Heart left ventricle (tissue), 16 donors: ENCODE measurements around the gene PPP2R5D. TPM values are rescaled to one million over a fixed set of nuclear protein-coding genes. Genes with fewer than 3 reads are reported as not detected.

Source experiments
- ATAC-seq, 4 donors: fragments of 200-7000 bp; cut with Tn5 transposase; one replicate each; pipeline ENCODE4 v1.9.1; 2020 to 2022; ENCODE audit warnings: moderate library complexity in 4 of 4, mild to moderate bottlenecking in 3 of 4, moderate number of reproducible peaks in 1 of 4
- DNase-seq, 5 donors: peaks; one replicate each; pipeline ENCODE4 v3.0.0-alpha.2; 2020
- H3K27ac ChIP-seq, 12 donors: fragments of 200-600 bp; sonication (generic) in 4 of 12; one replicate each; pipeline versions ENCODE4 v1.5.0 to v1.8.0; 2016 to 2022; ENCODE audit warnings: mild to moderate bottlenecking in 2 of 12
- H3K27me3 ChIP-seq, 9 donors: fragments of 200-600 bp; sonication (generic) in 2 of 9; one replicate each; pipeline versions ENCODE4 v1.5.1 to v1.8.0; 2016 to 2022; ENCODE audit warnings: mild to moderate bottlenecking in 3 of 9
- H3K36me3 ChIP-seq, 9 donors: fragments of 200-600 bp; sonication (generic) in 2 of 9; one replicate each; pipeline versions ENCODE4 v1.5.0 to v1.8.0; 2018 to 2022; ENCODE audit warnings: mild to moderate bottlenecking in 2 of 9
- H3K4me1 ChIP-seq, 12 donors: fragments of 200-600 bp; sonication (generic) in 4 of 12; one replicate each; pipeline versions ENCODE4 v1.5.0 to v1.8.0; 2016 to 2022; ENCODE audit warnings: mild to moderate bottlenecking in 3 of 12
- H3K4me3 ChIP-seq, 12 donors: fragments of 200-600 bp; sonication (generic) in 4 of 12; one replicate each; pipeline versions ENCODE4 v1.5.0 to v1.8.0; 2017 to 2022; ENCODE audit warnings: mild to moderate bottlenecking in 9 of 12, moderate library complexity in 4 of 12
- H3K9me3 ChIP-seq, 12 donors: fragments of 200-600 bp; sonication (generic) in 4 of 12; one replicate each; pipeline versions ENCODE4 v1.5.0 to v1.8.0; 2016 to 2022; ENCODE audit warnings: mild to moderate bottlenecking in 1 of 12
- CTCF ChIP-seq, 12 donors: fragments of 200-600 bp; sonication (generic) in 4 of 12; IDR thresholded peaks; one replicate each; pipeline versions ENCODE4 v1.5.0 to v1.8.0; 2018 to 2022; ENCODE audit warnings: antibody characterized with exemption in 12 of 12, mild to moderate bottlenecking in 5 of 12
- POLR2A ChIP-seq, 2 donors: fragments of 450-650 bp; IDR thresholded peaks; one replicate each; pipeline ENCODE4 v1.6.1; 2017; ENCODE audit warnings: antibody characterized with exemption in 2 of 2, mild to moderate bottlenecking in 2 of 2, moderate library complexity in 2 of 2
- WGBS, 4 donors: extraction: QIAGEN DNeasy Blood & Tissue Kit in 2 of 4; methylation state at CpG; one replicate each; pipeline versions ENCODE4 v1.1.5 to v1.1.7; 2013 to 2018; 5-methylcytosine and 5-hydroxymethylcytosine counted together
- intact Hi-C, 10 donors: fragments of 100-400 bp; cut with DNase I; formaldehyde crosslinking; loops; one replicate each; pipeline versions ENCODE4 v1.11.1 to v1.14.2; 2022
- polyA plus RNA-seq, 2 donors: library from polyadenylated mRNA; stranded (reverse); fragments of 200-250 nt; gene quantifications; one replicate each; pipeline ENCODE4 v1.2.3, GENCODE V29; 2013
- total RNA-seq, 9 donors: library from RNA; depleted of rRNA in 2 of 9; stranded (reverse); fragments of >200 nt in 2 of 9; fragmentation: NEBNext Ultra II Directional in 3 of 9; extraction: Animal tissue kit (Norgen Biotek cat#: 25700) in 3 of 9; gene quantifications; one replicate each; pipeline versions ENCODE4 v1.1.0 to v1.2.4, GENCODE V29; 2016 to 2023
- donor health status: ischemic (EF 13 %, LVEDD 7.1; RV severe dilation, severe dysfunction).
- donor health status: healthy with polysubstance abuse.
- donor health status: DM: no; HTN: yes; CAD: no.
- donor health status: DM: no; HTN: no; CAD: no.
- donor health status: ischemic (EF 25% LVEDD 6.9; RV normal size, moderate dysfunction).
- donor health status: ischemic (EF 25% LVEDD 5.7; RV mildly dilated, moderate dysfunction).
- donor health status: healthy.
- donor health status: DM: yes; HTN: yes; CAD: no.
- donor health status: ischemic (EF 35%, LVEDD 5.7; RV mildly dilated, moderate dysfunction).
- donor health status: nonischemic (EF 11% LVEDD 7.7; RV severe dilation, severe dysfunction).
- donor health status: DM: yes; HTN: yes; CAD: no.
- donor health status: PGD.
- donor health status: ischemic (EF 29% LVEDD 5.4; RV normal size, mild dysfunction).
- donor health status: nonischemic (EF 23%, LVEDD 6.1; RV moderate dilation, normal function).

The PPP2R5D gene
- total and polyA plus RNA-seq, 11 donors: 21.4 to 51.3 (median 35.1) TPM

- intact Hi-C loops: loop anchor here in 6 of 10 donors (2.0 to 10.0 kb wide), 5 partner anchors 32 to 151 kb away; partner anchors contain the start of gene RRP36 (in 1 of the 6)
These were observed 68.6 kb downstream of the PPP2R5D start for GRCh38 chr6:43052842-43053544.

GRCh38 chr6:43053545-43054205, 69.3 kb downstream of the PPP2R5D start, which contains the start of gene CUL7:
Gene CUL7 (minus strand): TSS chr6:43053851. CDS start chr6:43052788, 1,063 bp downstream.
- DNase-seq: peak; percentile 93 to 96 (median 96)
- H3K27me3 ChIP-seq: no peaks in the 10 kb centered on the region
- H3K36me3 ChIP-seq: peaks cover 0 to 53% (median 46%) of the 10 kb centered on the region in 9 donors
- H3K9me3 ChIP-seq: no peaks in the 10 kb centered on the region
- peak in 1 of 2 donors; percentile 83 for TF ChIP-seq POLR2A (IDR thresholded peaks at IDR 0.05)
- TF ChIP-seq CTCF (IDR thresholded peaks at IDR 0.05): peak in 3 of 12 donors; percentile 3 to 12 (median 7)
- H3K4me1 ChIP-seq: peaks cover 0 to 34% (median 18%) of the 10 kb centered on the region in 12 donors
- intact Hi-C loops: loop anchor here in 6 of 10 donors (2.0 to 10.0 kb wide), 5 partner anchors 33 to 151 kb away; partner anchors contain the start of gene RRP36 (in 1 of the 6)
- ATAC-seq: peak; percentile 92 to 97 (median 96)
- WGBS, 4 donors: 1 to 7% (median 2%) methylated on average over 14 to 45 of the region's 45 CpGs
- peak within 1 kb of the TSS; percentile 81 to 97 (median 94) for H3K27ac ChIP-seq
- peak within 1 kb of the TSS; percentile 36 to 87 (median 74) for H3K4me3 ChIP-seq

More at GRCh38 chr6:43052842-43053544, 68.6 kb downstream of the PPP2R5D start:
- H3K4me3 ChIP-seq: peak overlapping the region; percentile 36 to 87 (median 74)
- no peak for TF ChIP-seq POLR2A (IDR thresholded peaks at IDR 0.05)
- TF ChIP-seq CTCF (IDR thresholded peaks at IDR 0.05): no peak
- no peaks in the 10 kb centered on the region for H3K9me3 ChIP-seq
- peak overlapping the region; percentile 81 to 97 (median 94) for H3K27ac ChIP-seq
- DNase-seq: peak in 3 of 5 donors; percentile 40 to 48 (median 41)
- 20 to 32% (median 30%) methylated on average over 22 of the region's 22 CpGs for WGBS, 4 donors
- H3K36me3 ChIP-seq: peaks cover 0 to 58% (median 49%) of the 10 kb centered on the region in 9 donors
- peak; percentile 10 to 38 (median 26) for ATAC-seq
- no peaks in the 10 kb centered on the region for H3K27me3 ChIP-seq
- peaks cover 0 to 27% (median 12%) of the 10 kb centered on the region in 12 donors for H3K4me1 ChIP-seq

- Histone ChIP-seq H3K9me3 (no peaks in the 10 kb centered on the region), H3K27me3 (no peaks in the 10 kb centered on the region), H3K36me3 (peaks cover 0 to 46% (median 40%) of the 10 kb centered on the region in 9 donors), H3K4me1 (peaks cover 0 to 35% (median 20%) of the 10 kb centered on the region in 12 donors), H3K27ac (peak overlapping the region; percentile 81 to 97 (median 94)), H3K4me3 (peak overlapping the region in 11 of 12 donors; percentile 59 to 87 (median 74))
- WGBS, 4 donors: 60 to 68% (median 66%) methylated on average over 17 of the region's 17 CpGs
- TF ChIP-seq POLR2A (IDR thresholded peaks at IDR 0.05): no peak
- TF ChIP-seq CTCF (IDR thresholded peaks at IDR 0.05): no peak
- DNase-seq (no peak), ATAC-seq (no peak)
- intact Hi-C loops: loop anchor here in 6 of 10 donors (5.0 to 10.0 kb wide), 4 partner anchors 37 to 152 kb away; no protein-coding TSS in a partner anchor
These were observed 70.0 kb downstream of the PPP2R5D start for GRCh38 chr6:43054206-43054943.
